Measurements from ENCODE around the gene SLC2A1. TPM values are rescaled to one million over a fixed set of nuclear protein-coding genes. Genes with fewer than 3 reads are reported as not detected.

SLC2A1 gene
- total and polyA plus RNA-seq, 9 of the 15 experiments (the other 6 are each of a cell fraction or from before 2014, with no cell fraction given): 12.6 to 153 (median 48.0) TPM

DNA sequence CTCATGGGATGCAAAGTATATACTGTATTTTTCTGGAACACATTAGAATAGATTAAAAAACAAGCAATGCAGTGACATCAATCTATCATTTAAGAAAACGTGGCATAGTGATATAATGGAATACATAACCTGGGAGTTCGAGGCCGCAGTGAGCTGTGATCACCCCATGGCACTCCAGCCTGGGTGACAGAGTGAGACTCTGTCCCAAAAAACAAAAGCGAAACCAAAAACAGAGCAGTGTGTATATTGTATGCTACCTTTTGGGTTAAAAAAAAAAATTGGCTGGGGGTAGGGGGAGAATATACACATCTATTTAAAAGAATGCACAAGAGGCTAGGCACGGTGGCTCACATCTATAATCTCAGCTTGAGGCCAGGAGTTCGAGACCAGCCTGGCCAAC lies 13.5 kb downstream of the SLC2A1 start:
- Histone ChIP-seq H3K9ac (ENCODE audit: insufficient read depth in 1 of 2, low read depth in 2 of 2, low read length in 2 of 2) (peak overlapping the region; percentile 1 to 82; a peak in 2 of 4 replicates), H2AFZ (ENCODE audit: low read depth, low read length) (no peak overlapping the region), H3K4me3 (no peak overlapping the region), H3K9me1 (ENCODE audit: control insufficient read depth, insufficient read depth, low read length) (peaks cover 35% of the 10 kb centered on the region), H3K27ac (ENCODE audit: extremely low read depth, low read depth, low read length) (no peak overlapping the region; the same call in 2 of the 3 replicates), H3K4me2 (ENCODE audit: insufficient read depth, low read length) (no peak overlapping the region), H3K9me3 (replicated peaks; ENCODE audit: control insufficient read depth, insufficient read depth, low read depth, low read length) (no peaks in the 10 kb centered on the region), H3K36me3 (ENCODE audit: control insufficient read depth, insufficient read depth, low read length) (peaks cover 90% of the 10 kb centered on the region), H4K20me1 (replicated peaks; ENCODE audit: control insufficient read depth, insufficient read depth, low read length) (peaks cover 76% of the 10 kb centered on the region), H3K27me3 (ENCODE audit: control insufficient read depth in 2 of 2, insufficient read depth in 2 of 2, low read length in 2 of 2) (no peaks in the 10 kb centered on the region), H3K79me2 (ENCODE audit: control insufficient read depth, insufficient read depth, low read length) (peaks cover 100% of the 10 kb centered on the region), H3K4me1 (replicated peaks in 1 of 2; ENCODE audit: control insufficient read depth in 2 of 2, insufficient read depth in 2 of 2, low read length in 2 of 2) (peaks cover 85 to 90% of the 10 kb centered on the region in 2 experiments)
- ChIA-PET POLR2A (interaction anchor here (0.5 to 5.3 kb wide), 6 partner anchors 8 to 198 kb away, joined by 3 to 47 read pairs (median 4); no protein-coding TSS in a partner anchor), CTCF (ENCODE audit: low intra/inter-chr PET ratio) (no interaction called here)
- intact Hi-C loops (cut with micrococcal nuclease) (no loop called here), in situ Hi-C loops (cut with MboI) (no loop called here)
- DNase-seq (ENCODE audit: extremely low read depth in 1 of 4, low spot score in 3 of 4): no peak
- ATAC-seq: no peak
- no peak for FAIRE-seq
- TF ChIP-seq THRAP3 (IDR thresholded peaks at IDR 0.05; ENCODE audit: borderline replicate concordance) (no peak), EWSR1 (IDR thresholded peaks at IDR 0.05; ENCODE audit: borderline replicate concordance, low read depth, partially characterized antibody) (no peak), BDP1 (IDR thresholded peaks at IDR 0.05; ENCODE audit: insufficient read depth, insufficient read length) (no peak), SPI1 (IDR thresholded peaks at IDR 0.05; ENCODE audit: borderline replicate concordance, low read depth, low read length) (no peak), TOE1 (IDR thresholded peaks at IDR 0.05; ENCODE audit: borderline replicate concordance) (no peak), TOE1 (CRISPR knock-in tag; IDR thresholded peaks at IDR 0.05; ENCODE audit: borderline replicate concordance, low read depth) (no peak)
- TF ChIP-seq, protein P1, sequence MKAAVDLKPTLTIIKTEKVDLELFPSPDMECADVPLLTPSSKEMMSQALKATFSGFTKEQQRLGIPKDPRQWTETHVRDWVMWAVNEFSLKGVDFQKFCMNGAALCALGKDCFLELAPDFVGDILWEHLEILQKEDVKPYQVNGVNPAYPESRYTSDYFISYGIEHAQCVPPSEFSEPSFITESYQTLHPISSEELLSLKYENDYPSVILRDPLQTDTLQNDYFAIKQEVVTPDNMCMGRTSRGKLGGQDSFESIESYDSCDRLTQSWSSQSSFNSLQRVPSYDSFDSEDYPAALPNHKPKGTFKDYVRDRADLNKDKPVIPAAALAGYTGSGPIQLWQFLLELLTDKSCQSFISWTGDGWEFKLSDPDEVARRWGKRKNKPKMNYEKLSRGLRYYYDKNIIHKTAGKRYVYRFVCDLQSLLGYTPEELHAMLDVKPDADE (conservative IDR thresholded peaks at IDR 0.05; ENCODE audit: control insufficient read depth, low read depth, low read length): no peak
- 88% methylated on average over 6 of the region's 6 CpGs for WGBS (ENCODE audit: insufficient coverage, low coverage, missing lambda C conversion rate)
- BruUV-seq (replicated peaks): no TSS peak
